ENCODE results near the gene TRIM8.

TRIM8 gene

DNA sequence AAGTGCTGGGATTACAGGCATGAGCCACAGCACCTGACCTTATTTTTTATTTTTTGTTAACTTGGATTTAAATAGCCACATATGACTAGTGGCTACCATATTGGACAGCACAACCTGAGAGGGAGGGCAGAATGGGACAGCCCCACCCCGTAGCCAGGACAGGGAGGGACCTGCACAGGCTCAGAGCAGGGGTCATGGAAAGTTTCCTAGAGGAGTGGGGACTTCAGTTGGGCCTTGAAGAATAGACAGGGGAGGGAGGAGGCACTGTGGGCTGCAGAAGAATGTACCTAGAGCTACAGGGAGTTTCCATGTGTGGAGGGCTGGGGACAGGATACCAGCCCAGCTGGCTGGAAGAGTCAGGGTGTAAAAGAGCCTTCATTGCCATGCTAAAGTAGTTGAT, 8.8 kb downstream of the TRIM8 start:
- Histone ChIP-seq H3K4me1 (ENCODE audit: control insufficient read depth, insufficient read depth, low read length) (peaks cover 43% of the 10 kb centered on the region), H3K36me3 (ENCODE audit: control insufficient read depth, insufficient read depth, low read length, severe bottlenecking) (peaks cover 63% of the 10 kb centered on the region), H3K9ac (ENCODE audit: low read length) (no peak overlapping the region)

DNA sequence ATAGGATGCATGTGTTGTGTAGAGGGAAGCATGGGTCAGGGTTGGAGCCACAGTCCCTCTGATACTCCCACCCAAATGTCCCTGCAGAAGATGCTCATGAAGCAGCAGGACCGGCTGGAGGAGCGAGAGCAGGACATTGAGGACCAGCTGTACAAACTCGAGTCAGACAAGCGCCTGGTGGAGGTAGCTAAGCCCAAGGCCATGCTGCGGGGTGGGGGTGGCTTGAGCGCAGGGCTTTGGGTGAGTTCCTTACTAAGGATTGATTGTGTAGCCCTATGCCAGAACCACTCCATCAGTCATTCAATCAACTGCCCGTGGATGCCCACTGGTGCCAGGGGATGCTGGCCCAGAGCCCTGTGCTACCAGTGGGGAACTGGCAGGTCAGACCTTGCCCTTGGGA, 10.3 kb downstream of the TRIM8 start:
- Histone ChIP-seq H3K9ac (ENCODE audit: low read length) (no peak overlapping the region), H3K4me3 (ENCODE audit: low read length) (no peak overlapping the region), H3K4me1 (ENCODE audit: control insufficient read depth, insufficient read depth, low read length) (peaks cover 28% of the 10 kb centered on the region), H3K27me3 (replicated peaks; ENCODE audit: control insufficient read depth, insufficient read depth, low read length) (no peaks in the 10 kb centered on the region), H3K9me3 (ENCODE audit: control insufficient read depth, low read length) (no peaks in the 10 kb centered on the region), H3K36me3 (ENCODE audit: control insufficient read depth, insufficient read depth, low read length, severe bottlenecking) (peaks cover 74% of the 10 kb centered on the region)
- DNase-seq (ENCODE audit: low read depth): no peak

More for the DNA sequence above, 8.8 kb downstream of the TRIM8 start:
- no peaks in the 10 kb centered on the region for H3K27me3 ChIP-seq (replicated peaks; ENCODE audit: control insufficient read depth, insufficient read depth, low read length)
- H3K4me3 ChIP-seq (ENCODE audit: low read length): no peak overlapping the region
- no peaks in the 10 kb centered on the region for H3K9me3 ChIP-seq (ENCODE audit: control insufficient read depth, low read length)
- no peak for DNase-seq (ENCODE audit: low read depth)

DNA sequence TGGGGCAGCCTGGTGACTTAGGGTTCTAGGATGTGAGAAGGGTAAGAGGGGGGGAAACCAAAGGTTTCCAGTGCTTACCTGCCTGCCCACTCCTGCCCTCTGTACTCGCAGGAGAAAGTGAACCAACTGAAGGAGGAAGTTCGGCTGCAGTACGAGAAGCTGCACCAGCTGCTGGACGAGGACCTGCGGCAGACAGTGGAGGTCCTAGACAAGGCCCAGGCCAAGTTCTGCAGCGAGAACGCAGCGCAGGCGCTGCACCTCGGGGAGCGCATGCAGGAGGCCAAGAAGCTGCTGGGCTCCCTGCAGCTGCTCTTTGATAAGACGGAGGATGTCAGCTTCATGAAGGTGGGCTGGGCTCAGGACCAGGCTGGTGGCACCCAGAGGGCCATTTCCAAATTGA, 10.7 kb downstream of the TRIM8 start:
- no peaks in the 10 kb centered on the region for H3K9me3 ChIP-seq (ENCODE audit: control insufficient read depth, low read length)
- no peak overlapping the region for H3K9ac ChIP-seq (ENCODE audit: low read length)
- H3K4me3 ChIP-seq (ENCODE audit: low read length): no peak overlapping the region
- no peaks in the 10 kb centered on the region for H3K27me3 ChIP-seq (replicated peaks; ENCODE audit: control insufficient read depth, insufficient read depth, low read length)
- peaks cover 26% of the 10 kb centered on the region for H3K4me1 ChIP-seq (ENCODE audit: control insufficient read depth, insufficient read depth, low read length)
- peaks cover 74% of the 10 kb centered on the region for H3K36me3 ChIP-seq (ENCODE audit: control insufficient read depth, insufficient read depth, low read length, severe bottlenecking)
- DNase-seq (ENCODE audit: low read depth): no peak

GRCh38 chr10:102656026-102656425, 11.7 kb downstream of the TRIM8 start:
- no peak overlapping the region for H3K9ac ChIP-seq (ENCODE audit: low read length)
- H3K4me3 ChIP-seq (ENCODE audit: low read length): no peak overlapping the region
- no peaks in the 10 kb centered on the region for H3K9me3 ChIP-seq (ENCODE audit: control insufficient read depth, low read length)
- no peaks in the 10 kb centered on the region for H3K27me3 ChIP-seq (replicated peaks; ENCODE audit: control insufficient read depth, insufficient read depth, low read length)
- no peak for DNase-seq (ENCODE audit: low read depth)
- peaks cover 73% of the 10 kb centered on the region for H3K36me3 ChIP-seq (ENCODE audit: control insufficient read depth, insufficient read depth, low read length, severe bottlenecking)
- H3K4me1 ChIP-seq (ENCODE audit: control insufficient read depth, insufficient read depth, low read length): peaks cover 24% of the 10 kb centered on the region

GRCh38 chr10:102656791-102657371, 12.6 kb downstream of the TRIM8 start:
- Histone ChIP-seq H3K27me3 (replicated peaks; ENCODE audit: control insufficient read depth, insufficient read depth, low read length) (no peaks in the 10 kb centered on the region), H3K9me3 (ENCODE audit: control insufficient read depth, low read length) (no peaks in the 10 kb centered on the region), H3K9ac (ENCODE audit: low read length) (no peak overlapping the region), H3K4me1 (ENCODE audit: control insufficient read depth, insufficient read depth, low read length) (peaks cover 19% of the 10 kb centered on the region), H3K36me3 (ENCODE audit: control insufficient read depth, insufficient read depth, low read length, severe bottlenecking) (peaks cover 65% of the 10 kb centered on the region), H3K4me3 (ENCODE audit: low read length) (no peak overlapping the region)
- no peak for DNase-seq (ENCODE audit: low read depth)

GRCh38 chr10:102657451-102657850, 13.2 kb downstream of the TRIM8 start:
- Histone ChIP-seq H3K4me3 (ENCODE audit: low read length) (no peak overlapping the region), H3K27me3 (replicated peaks; ENCODE audit: control insufficient read depth, insufficient read depth, low read length) (no peaks in the 10 kb centered on the region), H3K9ac (ENCODE audit: low read length) (no peak overlapping the region), H3K36me3 (ENCODE audit: control insufficient read depth, insufficient read depth, low read length, severe bottlenecking) (peaks cover 65% of the 10 kb centered on the region), H3K9me3 (ENCODE audit: control insufficient read depth, low read length) (no peaks in the 10 kb centered on the region), H3K4me1 (ENCODE audit: control insufficient read depth, insufficient read depth, low read length) (peaks cover 14% of the 10 kb centered on the region)
- DNase-seq (ENCODE audit: low read depth): no peak

- no peaks in the 10 kb centered on the region for H3K27me3 ChIP-seq (replicated peaks; ENCODE audit: control insufficient read depth, insufficient read depth, low read length)
- H3K9ac ChIP-seq (ENCODE audit: low read length): peak overlapping the region; percentile 21
- peaks cover 60% of the 10 kb centered on the region for H3K36me3 ChIP-seq (ENCODE audit: control insufficient read depth, insufficient read depth, low read length, severe bottlenecking)
- H3K4me3 ChIP-seq (ENCODE audit: low read length): no peak overlapping the region
- DNase-seq (ENCODE audit: low read depth): no peak
- H3K4me1 ChIP-seq (ENCODE audit: control insufficient read depth, insufficient read depth, low read length): peaks cover 12% of the 10 kb centered on the region
- no peaks in the 10 kb centered on the region for H3K9me3 ChIP-seq (ENCODE audit: control insufficient read depth, low read length)
Measured at GRCh38 chr10:102657984-102658724, 13.9 kb downstream of the TRIM8 start.

DNA sequence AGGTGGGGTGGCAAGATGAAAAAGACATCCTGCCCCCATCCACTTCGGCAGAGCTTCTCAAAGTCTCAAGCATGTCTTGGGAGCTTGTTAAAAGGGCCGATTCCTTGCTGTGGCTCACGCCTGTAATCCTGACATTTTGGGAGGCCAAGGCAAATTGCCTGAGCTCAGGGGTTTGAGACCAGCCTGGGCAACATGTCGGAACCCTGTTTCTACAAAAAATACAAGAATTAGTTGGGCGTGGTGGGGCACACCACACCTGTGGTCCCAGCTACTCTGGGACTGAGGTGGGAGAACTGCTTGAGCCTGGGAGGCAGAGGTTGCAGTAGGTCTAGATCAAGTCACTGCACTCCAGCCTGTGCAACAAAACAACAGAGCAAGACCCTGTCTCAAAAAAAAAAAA, 14.5 kb downstream of the TRIM8 start:
- Histone ChIP-seq H3K36me3 (ENCODE audit: control insufficient read depth, insufficient read depth, low read length, severe bottlenecking) (peaks cover 54% of the 10 kb centered on the region), H3K9me3 (ENCODE audit: control insufficient read depth, low read length) (no peaks in the 10 kb centered on the region), H3K9ac (ENCODE audit: low read length) (peak overlapping the region; percentile 21), H3K4me3 (ENCODE audit: low read length) (no peak overlapping the region), H3K27me3 (replicated peaks; ENCODE audit: control insufficient read depth, insufficient read depth, low read length) (no peaks in the 10 kb centered on the region), H3K4me1 (ENCODE audit: control insufficient read depth, insufficient read depth, low read length) (peaks cover 12% of the 10 kb centered on the region)
- no peak for DNase-seq (ENCODE audit: low read depth)

- Histone ChIP-seq H3K4me3 (ENCODE audit: low read length) (no peak overlapping the region), H3K9ac (ENCODE audit: low read length) (peak overlapping the region; percentile 46), H3K27me3 (replicated peaks; ENCODE audit: control insufficient read depth, insufficient read depth, low read length) (no peaks in the 10 kb centered on the region), H3K9me3 (ENCODE audit: control insufficient read depth, low read length) (no peaks in the 10 kb centered on the region), H3K4me1 (ENCODE audit: control insufficient read depth, insufficient read depth, low read length) (peaks cover 12% of the 10 kb centered on the region), H3K36me3 (ENCODE audit: control insufficient read depth, insufficient read depth, low read length, severe bottlenecking) (peaks cover 34% of the 10 kb centered on the region)
- peak; percentile 51 for DNase-seq (ENCODE audit: low read depth)
Measured at GRCh38 chr10:102660888-102661657, 16.8 kb downstream of the TRIM8 start.

- H3K27me3 ChIP-seq (replicated peaks; ENCODE audit: control insufficient read depth, insufficient read depth, low read length): no peaks in the 10 kb centered on the region
- H3K36me3 ChIP-seq (ENCODE audit: control insufficient read depth, insufficient read depth, low read length, severe bottlenecking): peaks cover 28% of the 10 kb centered on the region
- no peak overlapping the region for H3K4me3 ChIP-seq (ENCODE audit: low read length)
- DNase-seq (ENCODE audit: low read depth): no peak
- no peak overlapping the region for H3K9ac ChIP-seq (ENCODE audit: low read length)
- peaks cover 12% of the 10 kb centered on the region for H3K4me1 ChIP-seq (ENCODE audit: control insufficient read depth, insufficient read depth, low read length)
- no peaks in the 10 kb centered on the region for H3K9me3 ChIP-seq (ENCODE audit: control insufficient read depth, low read length)
Measured at GRCh38 chr10:102661658-102662028, 17.4 kb downstream of the TRIM8 start.

DNA sequence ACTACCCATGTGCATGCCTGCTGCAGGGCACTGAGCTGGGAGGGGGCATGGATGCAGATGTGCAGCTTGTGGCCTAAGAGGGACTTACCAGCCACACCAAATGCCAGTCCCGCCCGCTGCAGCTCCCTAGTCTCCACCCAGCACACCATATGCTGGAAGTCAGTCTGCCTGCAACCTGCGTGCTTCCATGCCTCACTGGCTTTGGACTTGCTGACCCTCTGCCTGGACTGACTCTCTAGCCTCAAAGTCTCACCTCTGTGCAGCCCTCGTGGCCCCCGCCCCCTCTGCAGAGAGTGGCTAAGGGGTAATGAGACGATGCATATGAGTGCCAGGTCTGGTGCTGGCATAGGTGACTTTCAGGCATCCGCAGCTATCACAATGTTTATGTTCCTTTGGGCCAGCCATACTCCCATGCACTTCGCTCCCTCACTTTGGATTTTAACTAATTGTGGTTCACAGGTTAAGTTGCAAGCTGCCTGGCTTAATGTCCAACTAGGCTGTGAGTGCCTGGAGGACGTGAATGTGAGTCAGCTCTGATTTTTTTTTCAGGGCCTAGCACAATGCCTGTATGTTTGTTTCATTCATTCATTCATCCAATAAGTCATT, 21.7 kb downstream of the TRIM8 start:
- no peak for DNase-seq (ENCODE audit: low read depth)
- Histone ChIP-seq H3K4me3 (ENCODE audit: low read length) (no peak overlapping the region), H3K9me3 (ENCODE audit: control insufficient read depth, low read length) (no peaks in the 10 kb centered on the region), H3K9ac (ENCODE audit: low read length) (no peak overlapping the region), H3K36me3 (ENCODE audit: control insufficient read depth, insufficient read depth, low read length, severe bottlenecking) (no peaks in the 10 kb centered on the region), H3K27me3 (replicated peaks; ENCODE audit: control insufficient read depth, insufficient read depth, low read length) (no peaks in the 10 kb centered on the region), H3K4me1 (ENCODE audit: control insufficient read depth, insufficient read depth, low read length) (peaks cover 19% of the 10 kb centered on the region)

Measured in adipocyte (in vitro differentiated cells).